Gastrocnemius medialis (tissue), 4 donors: ENCODE data around the gene GRID1. TPM values are rescaled to one million over a fixed set of nuclear protein-coding genes. Genes with fewer than 3 reads are reported as not detected.

Experiments
- ATAC-seq, 2 donors: fragments of 150-250 bp; one replicate each; pipeline ENCODE4 v1.9.1; 2016
- DNase-seq, 2 donors: peaks; one replicate each; pipeline ENCODE4 v3.0.0-alpha.2; 2019
- H3K27ac ChIP-seq, 4 donors: fragments of 200-600 bp; sonication (generic); 1 replicate in 1 of 4; 2 replicates in 3 of 4; pipeline ENCODE4 v1.5.1; 2016 to 2018; ENCODE audit warnings: mild to moderate bottlenecking in 2 of 4, moderate library complexity in 1 of 4
- H3K27me3 ChIP-seq, 3 donors: fragments of 200-600 bp; sonication (generic) in 2 of 3; 1 replicate in 1 of 3; 2 replicates in 2 of 3; pipeline versions ENCODE4 v1.5.1 to v1.6.0; 2016 to 2019; ENCODE audit warnings: mild to moderate bottlenecking in 1 of 3, moderate library complexity in 1 of 3
- H3K36me3 ChIP-seq, 2 donors: fragments of 200-600 bp; sonication (generic) in 1 of 2; one replicate each; pipeline ENCODE4 v1.5.1; 2017 to 2018
- H3K4me1 ChIP-seq, 2 donors: fragments of 200-600 bp; sonication (generic) in 1 of 2; one replicate each; pipeline ENCODE4 v1.5.1; 2016 to 2017; ENCODE audit warnings: mild to moderate bottlenecking in 2 of 2
- H3K4me3 ChIP-seq, 4 donors: fragments of 200-600 bp; sonication (generic) in 3 of 4; 1 replicate in 1 of 4; 2 replicates in 3 of 4; pipeline ENCODE4 v1.5.1; 2016 to 2019; ENCODE audit warnings: mild to moderate bottlenecking in 2 of 4
- H3K9me3 ChIP-seq, 3 donors: fragments of 200-600 bp; sonication (generic) in 2 of 3; 1 replicate in 1 of 3; 2 replicates in 2 of 3; pipeline ENCODE4 v1.5.1; 2016 to 2019
- POLR2A ChIP-seq, 2 donors: fragments of 450-650 bp; IDR thresholded peaks; one replicate each; pipeline ENCODE4 v1.6.1; 2017; ENCODE audit warnings: antibody characterized with exemption in 2 of 2, mild to moderate bottlenecking in 2 of 2, moderate library complexity in 2 of 2
- in situ Hi-C, 4 donors: fragments of 200-750 bp; cut with MboI; loops; one replicate each; pipeline versions ENCODE4 v1.15.0 to v1.8.0; 2017; ENCODE audit warnings: low sequenced_read_pairs in 4 of 4
- intact Hi-C: fragments of 100-400 bp; cut with DNase I; formaldehyde crosslinking; loops from one replicate; pipeline ENCODE4 v1.15.1; 2023; ENCODE audit warnings: low total_unique reads
- total RNA-seq, 4 donors: library from RNA; depleted of rRNA; stranded (reverse); fragments of >200 nt; gene quantifications; one replicate each; pipeline versions ENCODE4 v1.1.0 to v1.2.3, GENCODE V29; 2016
- TF ChIP-seq, protein P1 (sequence below), 5 experiments: fragments of 450-650 bp in 3 of 5; fragments of 200-600 bp in 2 of 5; sonication (generic) in 2 of 5; IDR thresholded peaks in 4 of 5; conservative IDR thresholded peaks in 1 of 5; 1 replicate in 4 of 5; 2 replicates in 1 of 5; pipeline ENCODE4 v1.5.1; 2016 to 2019; ENCODE audit warnings: antibody characterized with exemption in 5 of 5, mild to moderate bottlenecking in 3 of 5, moderate library complexity in 3 of 5

GRID1 gene
- total RNA-seq, 4 donors from 2014 or later = 0.17 to 1.4 (median 0.79) TPM

DNA sequence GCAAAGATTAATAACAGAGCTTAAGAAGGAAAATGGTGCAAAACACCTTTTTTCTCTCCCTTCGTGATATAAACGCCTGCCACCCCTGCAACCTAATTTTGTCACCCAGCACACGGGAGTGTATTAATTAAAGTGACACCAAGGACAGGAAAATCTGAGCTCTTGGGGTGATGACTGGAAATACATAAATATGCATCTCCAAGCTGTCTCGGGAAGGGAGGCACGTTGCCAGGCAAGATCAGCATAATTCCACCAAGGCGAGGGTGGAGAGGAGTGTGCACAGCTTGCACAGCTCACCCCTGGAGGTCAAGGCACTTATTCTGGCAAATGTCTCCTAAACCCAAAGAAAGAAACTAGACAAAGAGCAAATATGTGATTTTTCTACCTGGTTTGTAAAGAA is 700.9 kb downstream of the GRID1 start:
- H3K4me3 ChIP-seq = no peak overlapping the region
- TF ChIP-seq POLR2A (IDR thresholded peaks at IDR 0.05) = no peak
- TF ChIP-seq, protein P1, sequence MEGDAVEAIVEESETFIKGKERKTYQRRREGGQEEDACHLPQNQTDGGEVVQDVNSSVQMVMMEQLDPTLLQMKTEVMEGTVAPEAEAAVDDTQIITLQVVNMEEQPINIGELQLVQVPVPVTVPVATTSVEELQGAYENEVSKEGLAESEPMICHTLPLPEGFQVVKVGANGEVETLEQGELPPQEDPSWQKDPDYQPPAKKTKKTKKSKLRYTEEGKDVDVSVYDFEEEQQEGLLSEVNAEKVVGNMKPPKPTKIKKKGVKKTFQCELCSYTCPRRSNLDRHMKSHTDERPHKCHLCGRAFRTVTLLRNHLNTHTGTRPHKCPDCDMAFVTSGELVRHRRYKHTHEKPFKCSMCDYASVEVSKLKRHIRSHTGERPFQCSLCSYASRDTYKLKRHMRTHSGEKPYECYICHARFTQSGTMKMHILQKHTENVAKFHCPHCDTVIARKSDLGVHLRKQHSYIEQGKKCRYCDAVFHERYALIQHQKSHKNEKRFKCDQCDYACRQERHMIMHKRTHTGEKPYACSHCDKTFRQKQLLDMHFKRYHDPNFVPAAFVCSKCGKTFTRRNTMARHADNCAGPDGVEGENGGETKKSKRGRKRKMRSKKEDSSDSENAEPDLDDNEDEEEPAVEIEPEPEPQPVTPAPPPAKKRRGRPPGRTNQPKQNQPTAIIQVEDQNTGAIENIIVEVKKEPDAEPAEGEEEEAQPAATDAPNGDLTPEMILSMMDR (IDR thresholded peaks at IDR 0.05 in 4 of 5, conservative IDR thresholded peaks at IDR 0.05 in 1 of 5) = no peak
- in situ Hi-C loops (no loop called here), intact Hi-C loops (no loop called here)
- H3K27me3 ChIP-seq = no peaks in the 10 kb centered on the region
- DNase-seq = no peak
- ATAC-seq = no peak
- no peaks in the 10 kb centered on the region for H3K36me3 ChIP-seq
- no peak overlapping the region for H3K27ac ChIP-seq
- H3K4me1 ChIP-seq = no peaks in the 10 kb centered on the region
- no peaks in the 10 kb centered on the region for H3K9me3 ChIP-seq

DNA sequence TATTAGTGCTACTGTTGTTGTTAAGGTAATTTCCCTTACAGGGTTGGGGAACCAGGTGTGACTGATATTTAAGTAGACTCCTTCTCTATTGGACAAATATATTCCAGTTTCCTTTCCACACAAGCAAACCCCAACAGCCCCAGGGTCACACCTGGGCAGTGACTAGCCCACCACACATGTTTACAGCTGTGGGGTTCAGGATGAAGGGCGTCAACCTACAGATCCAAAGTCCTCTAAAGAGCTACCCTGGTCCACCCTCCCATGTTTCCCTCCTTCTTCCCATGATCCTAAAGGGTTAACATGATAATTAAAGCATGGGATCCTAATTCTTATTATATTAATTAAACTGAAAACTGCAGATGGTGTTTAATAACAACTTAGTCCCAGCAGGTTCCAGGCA is 701.5 kb downstream of the GRID1 start:
- no peaks in the 10 kb centered on the region for H3K27me3 ChIP-seq
- no peaks in the 10 kb centered on the region for H3K4me1 ChIP-seq
- H3K9me3 ChIP-seq = no peaks in the 10 kb centered on the region
- ATAC-seq = no peak
- TF ChIP-seq POLR2A (IDR thresholded peaks at IDR 0.05) = no peak
- TF ChIP-seq, protein P1 (IDR thresholded peaks at IDR 0.05 in 4 of 5, conservative IDR thresholded peaks at IDR 0.05 in 1 of 5) = no peak
- no peak overlapping the region for H3K4me3 ChIP-seq
- intact Hi-C loops = no loop called here
- H3K27ac ChIP-seq = no peak overlapping the region
- in situ Hi-C loops = no loop called here
- no peaks in the 10 kb centered on the region for H3K36me3 ChIP-seq
- DNase-seq = no peak

DNA sequence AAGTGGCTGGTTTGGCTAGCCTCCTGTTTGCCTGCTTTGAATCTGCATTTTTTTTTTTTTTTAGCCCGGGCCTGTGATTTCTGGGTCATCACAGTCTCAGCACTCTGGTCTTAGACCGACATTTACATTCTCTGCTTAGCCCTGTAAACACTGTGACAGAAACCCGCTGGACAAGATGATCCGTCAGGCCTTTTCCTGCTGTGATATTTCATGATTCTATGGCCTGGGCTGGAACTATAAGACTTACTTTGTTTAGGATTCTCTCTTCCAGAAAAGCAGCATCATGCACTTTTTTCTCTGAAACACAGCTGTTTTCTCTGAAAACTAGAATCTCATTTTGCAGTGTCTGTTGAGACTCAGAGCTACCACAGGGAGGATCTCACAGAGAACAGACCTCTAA is 705.5 kb downstream of the GRID1 start:
- DNase-seq (no peak), ATAC-seq (no peak)
- H3K27ac ChIP-seq = no peak overlapping the region
- no peaks in the 10 kb centered on the region for H3K9me3 ChIP-seq
- no peaks in the 10 kb centered on the region for H3K36me3 ChIP-seq
- intact Hi-C loops = no loop called here
- H3K4me3 ChIP-seq = no peak overlapping the region
- no peaks in the 10 kb centered on the region for H3K4me1 ChIP-seq
- in situ Hi-C loops = no loop called here
- H3K27me3 ChIP-seq = no peaks in the 10 kb centered on the region
- no peak for TF ChIP-seq POLR2A (IDR thresholded peaks at IDR 0.05)
- TF ChIP-seq, protein P1 (IDR thresholded peaks at IDR 0.05 in 4 of 5, conservative IDR thresholded peaks at IDR 0.05 in 1 of 5) = no peak

DNA sequence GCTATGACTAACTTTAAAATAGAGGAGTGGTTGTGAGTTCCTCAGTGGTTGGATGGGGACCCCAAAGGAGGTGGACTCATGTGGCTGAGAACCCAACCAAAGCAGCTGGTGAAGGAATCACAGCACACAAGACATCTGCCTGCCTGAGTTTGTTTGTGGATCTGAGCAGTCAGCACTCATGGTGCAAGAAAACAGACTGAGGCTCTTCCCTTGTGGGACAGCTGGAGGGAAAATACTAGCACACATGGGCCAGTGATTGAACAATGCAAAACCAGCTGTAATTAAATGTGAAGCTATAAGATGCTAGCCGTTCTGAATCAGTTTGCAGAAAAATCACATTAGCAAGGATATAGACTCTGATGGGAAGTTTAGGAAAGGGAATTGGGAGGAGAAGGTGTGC is 707.3 kb downstream of the GRID1 start:
- Histone ChIP-seq H3K27ac (no peak overlapping the region), H3K4me3 (no peak overlapping the region), H3K27me3 (no peaks in the 10 kb centered on the region), H3K9me3 (no peaks in the 10 kb centered on the region), H3K4me1 (no peaks in the 10 kb centered on the region), H3K36me3 (no peaks in the 10 kb centered on the region)
- in situ Hi-C loops (no loop called here), intact Hi-C loops (no loop called here)
- no peak for ATAC-seq
- TF ChIP-seq, protein P1 (IDR thresholded peaks at IDR 0.05 in 4 of 5, conservative IDR thresholded peaks at IDR 0.05 in 1 of 5) = no peak
- no peak for TF ChIP-seq POLR2A (IDR thresholded peaks at IDR 0.05)
- DNase-seq = no peak

DNA sequence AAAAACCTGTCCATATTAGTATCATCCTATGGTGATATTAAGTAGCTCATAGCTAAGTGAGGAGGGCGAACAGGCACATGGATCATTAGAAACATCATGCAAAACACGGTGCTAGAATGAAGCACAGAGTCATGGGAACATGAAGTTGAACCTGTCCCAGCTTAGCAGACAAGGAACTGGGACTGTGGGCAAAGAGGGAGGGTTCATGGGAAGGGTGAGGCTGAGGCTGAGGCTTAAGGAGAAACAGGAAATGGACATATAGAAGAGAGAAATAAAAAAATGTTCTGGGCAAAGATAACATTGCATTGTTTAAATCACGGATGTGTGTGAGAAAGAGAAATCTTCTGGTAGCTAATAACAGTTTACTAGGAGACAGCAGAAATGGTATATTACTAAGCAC is 708.1 kb downstream of the GRID1 start:
- intact Hi-C loops = no loop called here
- DNase-seq (no peak), ATAC-seq (no peak)
- Histone ChIP-seq H3K4me1 (no peaks in the 10 kb centered on the region), H3K27me3 (no peaks in the 10 kb centered on the region), H3K9me3 (no peaks in the 10 kb centered on the region), H3K4me3 (no peak overlapping the region), H3K27ac (no peak overlapping the region), H3K36me3 (no peaks in the 10 kb centered on the region)
- TF ChIP-seq, protein P1 (IDR thresholded peaks at IDR 0.05 in 4 of 5, conservative IDR thresholded peaks at IDR 0.05 in 1 of 5) = no peak
- no peak for TF ChIP-seq POLR2A (IDR thresholded peaks at IDR 0.05)
- in situ Hi-C loops = no loop called here
